ENCODE data around the gene PUSL1.
"Not testable (repeated sequence)": the region's sequence is repeated elsewhere in the genome, so short reads cannot be mapped to it uniquely, and the experiment has no call there.

PUSL1 gene

DNA sequence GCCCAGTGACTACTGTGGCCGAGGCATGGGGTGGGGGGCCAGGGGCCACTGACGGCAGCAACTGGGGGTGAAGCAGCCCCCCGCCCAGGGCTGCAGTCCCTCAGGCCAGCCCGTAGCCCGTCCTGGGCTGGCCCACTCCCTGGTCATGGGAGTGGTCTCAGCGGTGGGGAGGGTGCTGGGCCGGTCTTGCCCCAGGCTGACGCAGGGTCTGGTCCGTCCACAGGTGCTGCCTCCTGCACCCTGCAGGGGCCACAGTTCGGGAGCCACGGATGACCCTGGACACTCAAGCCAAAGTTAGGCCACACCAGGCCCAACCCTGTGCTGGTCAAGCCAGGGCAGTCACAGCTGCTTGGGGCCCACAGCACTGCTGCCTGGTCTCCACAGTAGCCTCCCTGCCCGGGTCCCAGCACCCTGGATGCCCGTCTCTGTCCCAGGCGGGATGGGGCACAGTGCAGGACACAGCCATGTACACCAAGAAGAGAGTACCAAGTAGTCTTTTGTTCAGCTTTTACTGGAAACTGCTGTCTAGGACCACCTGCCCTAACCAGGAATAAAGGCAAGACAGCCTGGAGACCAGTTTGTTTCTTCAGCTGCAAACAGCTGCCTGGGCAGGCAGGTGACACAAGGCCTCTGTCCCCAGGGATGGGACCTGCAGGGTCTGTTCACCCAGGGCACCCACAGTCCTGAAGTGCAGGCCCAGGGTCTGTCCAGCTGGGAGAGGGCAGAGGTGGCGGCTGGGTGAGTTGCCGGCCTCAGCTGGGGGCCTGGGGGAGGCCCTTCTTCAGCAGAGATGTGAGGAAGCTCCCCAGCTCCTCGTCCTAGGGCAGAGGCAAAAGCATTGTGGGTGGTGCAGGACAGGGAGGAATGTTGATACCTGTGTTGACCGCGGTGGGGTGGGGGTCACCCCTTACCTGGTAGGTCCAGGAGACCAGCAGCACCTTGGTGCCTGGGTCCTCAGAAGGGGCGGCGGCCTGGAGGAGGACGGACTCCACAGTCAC lies 3.0 kb downstream of the PUSL1 start:
- no peak for DNase-seq

DNA sequence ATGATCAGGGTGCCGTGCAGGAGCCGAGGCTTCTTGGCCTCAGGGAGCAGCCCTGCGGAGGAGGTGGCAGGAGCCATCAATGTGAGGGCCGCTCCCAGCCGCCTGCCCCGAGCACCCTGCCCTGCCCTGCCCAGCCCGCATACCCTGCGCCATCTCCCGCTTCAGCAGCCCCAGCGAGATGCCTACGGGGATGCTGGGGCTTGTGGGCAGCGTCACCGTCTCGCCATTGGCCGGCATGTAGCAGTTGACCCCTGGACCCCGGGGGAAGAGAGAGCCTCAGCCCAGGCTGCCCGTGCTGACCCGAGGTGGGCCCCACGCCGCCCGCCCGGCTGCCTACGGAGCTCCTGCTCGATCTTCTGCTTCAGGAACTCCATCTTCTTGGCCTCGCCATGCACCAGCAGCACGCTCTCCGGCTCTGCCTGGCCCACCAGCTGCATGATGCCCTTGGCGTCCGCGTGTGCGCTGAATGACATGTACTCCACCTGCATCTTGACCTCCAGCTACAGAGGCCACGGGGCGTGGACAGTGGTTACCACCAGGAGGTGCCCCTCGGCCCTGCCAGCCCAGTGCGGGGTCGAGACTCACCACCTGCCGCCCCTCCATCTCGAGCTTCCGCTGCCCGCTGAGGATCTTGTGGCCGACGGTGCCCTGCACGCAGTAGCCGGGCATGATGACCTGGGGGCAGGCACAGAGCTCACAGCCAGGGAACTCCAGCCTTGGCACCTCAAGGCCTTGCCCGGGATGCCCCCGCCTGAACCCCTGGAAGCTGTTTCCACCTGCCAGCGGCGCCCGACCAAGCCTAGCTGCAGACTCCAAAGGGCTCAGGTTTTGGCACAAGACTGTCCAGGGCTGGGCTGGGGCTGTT lies 4.3 kb downstream of the PUSL1 start:
- no peak for DNase-seq

DNA sequence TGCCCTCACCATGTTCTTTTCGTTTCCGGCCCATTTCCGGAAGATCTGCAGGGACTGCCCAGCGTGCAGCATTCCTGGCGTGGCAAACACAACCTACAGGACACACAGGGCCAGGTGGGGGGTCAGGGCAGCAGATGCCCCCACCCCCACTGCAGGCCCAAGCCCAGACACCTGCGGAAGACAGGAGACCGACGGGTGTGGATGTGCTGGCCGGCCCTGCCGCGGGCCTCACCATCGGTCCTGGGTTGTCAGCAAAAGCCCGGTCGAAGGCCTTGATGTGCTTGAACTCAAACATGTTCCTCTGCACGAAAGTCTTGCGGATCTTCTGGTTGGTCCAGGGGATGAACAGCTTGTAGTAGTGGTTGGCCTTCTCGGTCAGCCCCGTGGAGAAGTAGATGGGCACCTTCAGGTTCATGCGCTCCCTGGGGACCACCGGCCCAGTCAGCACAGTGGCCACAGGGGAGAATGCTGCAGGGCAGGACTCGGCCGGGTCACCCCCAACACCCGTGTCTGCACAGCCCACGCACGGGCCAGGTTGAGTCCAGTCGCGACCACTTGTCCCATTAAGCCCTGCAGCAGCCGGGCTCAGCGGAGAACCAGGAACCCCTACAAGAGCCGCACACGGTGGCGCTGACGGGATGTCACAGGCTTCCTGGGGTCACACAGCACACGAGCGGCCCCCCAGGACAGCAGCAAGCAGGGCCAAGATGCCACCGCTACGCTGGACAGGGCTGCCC lies 5.3 kb downstream of the PUSL1 start:
- DNase-seq: no peak

DNA sequence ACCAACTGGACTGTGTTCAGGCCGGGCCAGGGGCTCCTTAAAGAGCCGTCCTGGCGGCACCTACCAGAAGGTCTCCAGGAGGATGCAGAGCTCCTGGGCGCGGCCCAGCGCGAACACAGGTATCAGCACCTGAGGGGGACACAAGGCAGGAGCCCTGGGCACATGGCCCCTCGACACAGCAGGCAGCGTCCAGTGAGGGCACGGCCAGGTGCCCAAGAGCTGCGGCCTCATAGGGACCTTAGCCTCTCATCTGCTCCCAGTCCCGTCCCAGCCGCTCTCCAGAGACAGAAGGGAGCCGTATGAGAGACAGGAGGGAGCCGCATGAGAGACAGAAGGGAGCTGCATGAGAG lies 5.8 kb downstream of the PUSL1 start:
- DNase-seq: no peak

DNA sequence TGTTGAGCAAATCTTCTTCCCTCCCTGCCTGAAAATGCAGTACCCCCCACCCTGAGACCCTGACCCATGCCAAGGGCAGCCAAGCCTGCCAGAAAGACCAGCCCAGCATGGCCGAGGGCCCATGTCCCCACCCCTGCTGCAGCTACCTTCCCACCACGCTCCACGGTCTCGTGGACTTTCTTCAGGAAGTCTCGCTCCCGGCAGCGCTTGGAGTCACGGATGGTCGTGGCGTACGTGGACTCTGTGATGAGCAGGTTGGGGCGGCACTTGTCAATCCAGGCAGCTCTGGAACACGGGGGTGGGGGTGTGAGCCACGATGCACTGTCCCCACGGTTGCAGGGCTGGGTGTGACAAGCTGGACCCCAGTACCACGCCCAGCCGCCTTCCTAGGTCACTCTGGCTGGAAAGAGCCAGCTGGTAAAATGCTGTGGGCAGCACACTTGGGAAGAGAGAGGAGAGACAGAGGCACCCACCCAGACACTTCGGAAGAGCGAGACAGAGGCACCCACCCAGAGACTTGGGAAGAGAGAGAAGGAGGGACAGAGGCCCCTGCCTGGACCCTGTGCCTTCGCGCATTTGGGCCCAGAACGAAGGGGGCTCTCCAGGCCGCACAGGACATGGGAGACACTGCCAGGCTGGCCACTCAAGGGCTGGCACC lies 6.4 kb downstream of the PUSL1 start:
- no peak for DNase-seq

DNA sequence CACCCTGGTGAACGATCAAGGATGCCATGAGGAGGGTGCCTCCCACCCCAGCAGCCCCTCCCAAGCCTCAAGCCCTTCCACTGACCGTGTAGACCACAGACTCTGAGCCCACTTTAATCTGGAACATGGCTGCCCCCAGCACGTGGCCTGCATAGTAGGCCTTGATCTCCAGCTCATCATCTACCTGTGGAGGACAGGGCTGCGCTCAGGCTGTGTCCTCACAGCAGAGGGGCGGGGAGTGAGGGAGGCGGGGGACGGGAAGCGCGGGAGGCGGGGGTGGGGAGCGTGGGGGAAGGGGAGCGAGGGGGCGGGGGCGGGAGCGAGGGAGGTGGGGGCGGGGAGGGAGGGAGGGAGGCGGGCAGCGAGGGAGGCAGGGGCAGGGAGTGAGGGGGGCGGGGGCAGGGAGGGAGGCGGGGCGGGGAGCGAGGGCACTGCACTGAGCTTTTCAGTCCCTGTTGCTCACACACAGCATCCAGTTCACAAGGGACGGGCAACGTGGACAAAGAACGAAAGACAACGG lies 7.1 kb downstream of the PUSL1 start:
- DNase-seq: no peak

DNA sequence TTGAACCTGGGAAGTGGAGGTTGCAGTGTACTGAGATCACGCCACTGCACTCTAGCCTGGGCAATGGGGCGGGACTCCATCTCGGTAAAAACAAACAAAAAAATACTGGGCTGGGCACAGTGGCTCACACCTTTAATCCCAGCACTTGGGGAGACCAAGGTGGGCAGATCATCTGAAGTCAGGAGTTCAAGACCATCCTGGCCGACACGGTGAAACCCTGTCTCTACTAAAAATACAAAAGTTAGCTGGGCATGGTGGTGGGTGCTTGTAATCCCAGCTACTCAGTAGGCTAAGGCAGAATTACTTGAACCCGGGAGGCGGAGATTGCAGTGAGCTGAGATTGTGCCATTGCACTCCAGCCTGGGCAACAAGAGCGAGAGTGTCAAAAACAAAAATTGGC lies 7.8 kb downstream of the PUSL1 start:
- not testable (repeated sequence) for DNase-seq

DNA sequence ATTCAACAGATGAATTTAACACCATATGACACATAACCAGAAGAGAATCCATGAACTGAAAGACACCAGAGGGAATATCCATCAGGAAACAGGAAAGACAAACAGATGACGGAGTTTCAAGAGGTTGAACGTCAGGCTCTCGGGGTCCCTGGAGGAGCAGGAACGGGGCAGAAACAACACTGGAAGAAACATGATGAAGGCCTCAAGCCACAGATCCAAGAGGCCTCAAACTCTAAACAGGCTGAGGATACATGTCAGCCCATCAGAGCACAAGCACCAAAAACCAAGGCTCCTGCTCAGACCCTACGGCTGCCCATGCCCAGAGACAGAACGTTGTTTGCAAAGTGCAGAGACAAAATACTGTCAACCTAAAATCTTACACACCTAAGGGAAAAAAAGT lies 9.0 kb downstream of the PUSL1 start:
- no peak for DNase-seq

DNA sequence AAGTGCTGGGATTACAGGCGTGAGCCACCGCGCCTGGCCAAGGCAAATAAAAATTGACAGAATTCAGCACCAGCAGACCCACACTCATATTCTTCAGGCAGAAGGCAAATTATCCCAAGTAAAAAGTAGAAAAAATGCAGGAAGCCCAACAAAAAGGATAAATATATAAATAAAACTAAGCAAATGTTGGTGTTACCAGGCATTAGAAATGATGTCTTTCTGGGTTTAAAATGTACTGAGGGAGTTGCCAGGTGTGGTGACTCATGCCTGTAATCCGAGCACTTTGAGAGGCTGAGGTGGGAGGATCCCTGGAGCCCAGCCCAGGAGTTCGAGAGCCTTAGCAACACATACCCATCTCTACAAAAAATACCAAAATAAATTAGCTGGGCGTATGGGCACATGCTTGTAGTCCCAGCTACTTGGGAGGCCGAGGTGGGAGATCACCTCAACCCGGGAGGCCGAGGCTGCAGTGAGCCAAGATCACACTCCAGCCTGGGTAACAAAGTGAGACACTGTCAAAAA lies 9.8 kb downstream of the PUSL1 start:
- DNase-seq: no peak

DNA sequence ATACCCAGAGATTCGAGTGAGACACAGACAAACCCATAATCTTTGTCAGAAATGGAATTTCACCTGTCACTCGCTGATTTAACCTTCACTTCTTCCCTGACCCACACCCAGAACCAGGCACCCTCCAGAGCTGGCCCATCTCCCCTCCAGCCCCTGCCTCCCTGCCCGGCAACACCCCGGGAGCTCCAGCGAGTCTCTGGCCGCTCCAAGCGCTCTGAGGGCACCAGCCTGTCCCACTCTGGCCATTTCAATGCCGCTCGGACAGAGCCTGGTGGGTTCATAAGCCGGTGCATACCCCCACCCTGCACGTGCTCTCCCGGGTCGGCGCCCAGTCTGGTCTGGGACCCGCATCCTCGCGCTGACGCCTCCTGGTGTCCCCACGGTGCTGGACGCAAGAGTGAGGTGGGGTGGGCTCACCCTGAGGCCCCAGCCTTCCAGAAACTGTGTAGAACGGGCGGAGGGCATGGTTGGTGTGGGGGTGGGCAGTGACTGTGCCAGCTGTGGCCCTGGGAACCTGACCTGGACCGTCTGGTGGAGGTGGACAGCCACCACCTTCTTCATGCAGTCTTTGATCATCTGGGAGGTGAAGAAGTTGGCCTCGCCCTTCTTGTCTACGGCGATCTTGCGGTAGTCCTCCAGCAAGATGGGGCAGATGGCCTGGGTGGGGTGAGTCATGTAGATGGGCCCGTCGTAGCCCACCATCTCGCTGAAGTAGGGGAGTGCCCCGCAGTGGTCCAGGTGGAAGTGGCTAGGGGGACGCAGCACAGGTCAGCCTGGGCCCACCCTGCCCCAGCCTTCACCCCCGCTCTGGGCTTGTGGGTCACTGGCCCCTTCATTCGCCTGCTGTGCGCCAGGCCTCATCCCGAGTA lies 10.6 kb downstream of the PUSL1 start:
- no peak for DNase-seq

DNA sequence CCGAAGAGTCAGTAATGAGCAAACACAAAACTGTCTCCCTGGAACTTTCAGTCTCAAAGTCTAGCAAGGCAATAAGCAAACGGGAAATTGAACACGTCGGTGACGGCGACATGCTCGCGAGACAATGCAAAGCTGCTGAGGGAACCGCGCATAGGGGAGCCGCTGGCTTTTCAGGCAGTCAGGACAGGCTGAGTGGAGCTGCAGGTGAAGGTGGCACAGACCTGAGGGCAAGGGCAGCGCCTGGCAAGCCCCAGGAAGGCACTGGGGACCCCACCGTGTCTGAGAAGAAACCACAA lies 11.2 kb downstream of the PUSL1 start:
- DNase-seq: no peak

DNA sequence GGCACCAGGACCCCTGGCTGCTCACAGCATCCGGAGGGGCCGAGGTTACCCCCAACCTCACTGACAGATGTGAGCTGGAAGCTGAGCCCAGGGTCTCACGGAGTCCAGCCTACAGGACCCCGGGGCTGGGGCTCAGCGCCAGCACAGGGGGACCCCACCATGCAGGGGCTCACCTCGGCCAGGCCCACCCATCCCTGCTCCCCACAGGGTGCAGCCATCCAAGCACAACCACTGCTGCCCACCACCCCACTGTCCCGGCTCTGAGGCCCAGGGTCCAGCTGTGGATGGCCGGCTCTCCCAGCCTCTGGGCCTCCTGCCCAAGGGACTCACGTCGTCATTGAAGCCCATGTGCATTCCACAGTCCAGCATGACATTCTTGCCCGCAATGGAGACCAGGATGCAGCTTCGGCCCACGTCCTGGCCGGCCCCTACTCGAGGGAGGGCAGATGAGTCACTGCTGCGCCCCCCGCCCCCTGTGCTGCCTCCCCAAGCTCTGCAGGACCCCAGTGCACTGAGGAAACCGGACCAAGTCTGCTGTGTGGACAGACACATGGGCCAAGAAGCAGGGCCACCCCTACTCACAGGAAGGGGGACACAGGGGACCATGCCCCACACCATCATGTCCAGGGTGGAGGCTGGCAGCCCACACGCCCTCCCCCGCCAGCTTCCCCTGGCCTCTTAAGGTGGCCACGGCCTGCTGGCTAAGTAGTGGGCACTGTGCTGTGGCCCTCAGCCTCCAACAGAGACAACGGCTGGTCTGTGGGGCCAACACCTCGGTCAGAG lies 12.5 kb downstream of the PUSL1 start:
- DNase-seq: no peak

DNA sequence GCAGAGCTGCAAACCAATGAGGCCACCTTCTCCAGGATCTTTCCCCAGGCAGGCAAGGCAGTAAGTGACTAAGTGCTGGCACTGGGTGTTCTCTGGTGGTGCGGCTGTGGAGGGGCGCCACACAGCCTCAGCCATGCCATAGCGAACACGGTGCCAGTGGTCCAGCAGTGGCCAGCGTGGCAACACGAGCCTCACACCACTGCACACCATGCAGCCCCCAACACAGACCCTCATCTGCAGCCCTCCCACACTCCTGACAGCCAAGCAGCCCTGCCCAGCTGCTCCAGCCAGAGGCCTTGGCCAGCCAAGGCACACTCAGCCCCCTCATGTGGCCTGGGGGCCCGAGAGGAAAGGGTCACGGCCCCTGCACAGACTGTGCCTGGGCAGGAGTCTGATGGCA lies 13.1 kb downstream of the PUSL1 start:
- DNase-seq: no peak

DNA sequence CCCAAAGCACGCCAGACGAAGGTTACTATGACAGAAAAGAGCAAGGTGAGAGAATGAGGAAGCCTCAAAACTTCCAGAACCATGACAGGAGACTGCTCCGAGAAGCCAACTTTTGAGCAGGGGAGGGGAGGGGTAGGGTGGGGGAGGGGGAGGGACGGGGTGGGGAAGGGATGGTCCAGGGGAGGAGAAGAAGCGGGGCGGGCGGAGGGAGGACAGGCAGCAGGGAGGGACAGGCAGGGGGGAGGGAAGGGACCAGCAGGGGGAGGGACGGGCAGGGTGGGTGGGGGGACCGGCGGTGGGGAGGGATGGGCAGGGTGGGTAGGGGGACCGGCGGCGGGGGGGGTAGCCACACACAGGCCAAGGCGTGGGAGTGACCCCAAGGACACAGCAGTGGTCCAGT lies 14.0 kb downstream of the PUSL1 start:
- no peak for DNase-seq

DNA sequence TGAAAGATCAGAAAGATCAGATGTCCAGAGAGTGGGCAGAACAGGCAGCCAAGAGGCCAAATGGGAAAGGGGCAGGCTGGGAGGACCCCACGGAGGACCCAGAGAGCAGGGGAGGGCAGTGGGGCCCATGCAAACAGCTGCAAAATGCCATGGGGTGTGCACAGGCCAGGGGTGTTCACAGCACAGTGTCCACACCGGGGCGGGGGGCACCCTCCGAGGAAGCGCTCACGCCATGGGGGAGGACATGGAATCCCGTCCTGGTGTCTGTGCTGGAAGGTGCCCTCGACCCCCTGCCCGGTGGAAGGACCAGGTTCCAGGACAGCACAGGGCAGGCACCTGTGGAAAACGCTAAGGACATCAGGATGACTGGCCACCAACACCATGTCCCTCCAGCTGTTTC lies 14.6 kb downstream of the PUSL1 start:
- DNase-seq: no peak

DNA sequence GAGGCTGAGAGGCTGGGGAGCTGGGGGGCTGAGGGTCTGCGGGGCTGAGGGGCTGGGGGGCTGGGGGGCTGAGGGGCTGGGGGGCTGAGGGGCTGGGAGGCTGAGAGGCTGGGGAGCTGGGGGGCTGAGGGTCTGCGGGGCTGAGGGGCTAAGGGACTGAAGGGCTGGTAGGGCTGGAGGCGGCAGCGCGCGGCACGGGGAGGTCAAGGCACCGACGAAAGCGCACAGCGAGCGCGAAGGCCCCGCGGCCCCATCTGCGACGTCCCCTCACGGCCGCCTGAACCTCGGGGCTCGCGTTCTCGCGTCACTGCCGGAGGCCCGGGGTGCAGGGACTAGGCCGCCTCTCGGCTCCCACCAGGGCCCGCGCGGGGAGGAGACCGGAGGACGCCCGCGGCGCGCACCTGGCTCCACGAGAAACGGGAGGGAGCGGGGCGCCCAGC lies 15.7 kb downstream of the PUSL1 start:
- DNase-seq: no peak

DNA sequence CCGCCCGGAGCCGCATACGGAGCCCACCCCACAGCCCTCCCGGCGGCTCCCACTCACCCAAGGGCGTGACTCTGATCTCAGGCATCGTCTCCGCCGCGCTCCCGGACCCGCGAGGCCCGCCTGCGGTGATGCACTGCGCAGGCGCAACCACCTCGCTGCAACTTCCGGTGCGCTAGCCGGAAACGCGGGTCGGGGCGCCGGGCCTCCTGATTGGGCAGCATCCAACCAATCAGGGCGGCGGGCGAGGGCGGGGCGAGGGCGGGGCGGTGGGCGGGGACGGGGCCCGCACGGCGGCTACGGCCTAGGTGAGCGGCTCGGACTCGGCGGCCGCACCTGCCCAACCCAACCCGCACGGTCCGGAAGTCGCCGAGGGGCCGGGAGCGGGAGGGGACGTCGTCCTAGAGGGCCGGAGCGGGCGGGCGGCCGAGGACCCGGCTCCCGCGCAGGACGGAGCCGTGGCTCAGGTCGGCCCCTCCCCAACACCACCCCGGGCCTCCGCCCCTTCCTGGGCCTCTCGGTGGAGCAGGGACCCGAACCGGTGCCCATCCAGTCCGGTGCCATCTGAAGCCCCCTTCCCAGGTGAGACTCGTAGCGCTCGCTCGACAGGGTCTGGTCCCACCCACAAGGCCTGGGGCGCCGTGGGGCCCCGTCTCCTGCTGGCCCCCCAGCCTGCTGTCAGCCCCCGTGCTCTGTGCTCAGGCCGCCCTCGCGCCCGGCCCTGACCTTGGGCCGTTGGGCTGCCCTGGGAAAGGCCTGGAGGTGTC lies 16.3 kb downstream of the PUSL1 start, which contains the start of the genes CPTP and INTS11:
TSS of gene CPTP (plus strand) at position 279 of the 764 bp plus-strand sequence. CDS start 2,109 bp downstream, outside the sequence.
TSS of gene INTS11 (minus strand) at position 137 of the 764 bp plus-strand sequence. CDS start at position 85, 52 bp downstream.
- peak; percentile 98 for DNase-seq

DNA sequence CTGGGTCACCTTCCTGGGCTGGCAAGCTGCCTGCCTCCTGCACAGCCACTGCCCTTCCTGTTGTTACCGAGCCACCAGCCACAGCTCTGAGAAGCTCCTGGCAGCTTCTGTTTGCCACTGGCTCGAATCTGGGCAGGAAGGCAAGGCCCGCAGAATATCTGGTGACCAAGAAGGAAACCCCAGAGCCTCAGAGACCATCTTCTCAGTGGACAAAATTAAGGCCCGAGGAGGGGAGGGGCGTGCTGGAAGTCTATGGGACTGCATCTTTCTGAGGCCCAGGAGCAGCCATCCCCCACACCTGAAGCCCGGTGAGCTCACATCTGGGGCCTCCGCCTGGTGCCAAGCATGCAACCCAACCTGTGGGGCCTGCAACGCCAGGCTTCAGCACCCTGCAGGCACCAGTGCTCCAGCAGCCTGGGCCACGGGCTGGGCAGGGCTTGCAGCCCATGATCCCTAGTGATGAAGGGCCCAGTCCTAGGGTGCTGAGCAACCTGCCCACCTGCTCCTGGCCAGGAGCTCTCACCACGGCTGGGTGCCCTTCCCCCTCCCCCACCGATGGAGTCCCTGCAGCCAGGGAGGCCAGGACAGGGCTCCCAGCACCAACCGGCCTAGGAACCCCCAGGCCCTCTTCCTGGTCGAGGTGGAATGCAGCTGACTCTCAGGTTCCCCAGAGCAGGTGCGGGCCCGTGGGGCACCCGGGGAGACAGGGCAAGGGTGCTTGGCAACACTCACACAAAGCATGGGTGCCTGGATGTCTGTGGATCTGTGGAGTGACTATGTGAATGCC lies 17.1 kb downstream of the PUSL1 start:
- DNase-seq: no peak

Data from activated CD8-positive, alpha-beta memory T cell treated with anti-CD3 and anti-CD28 coated beads, Interleukin-2, amount 50 U/mL, for 48 hours (primary cell).